H9 (cell line): Measurements from ENCODE around the gene FSTL4. TPM values are rescaled to one million over a fixed set of nuclear protein-coding genes. Genes with fewer than 3 reads are reported as not detected.

Source experiments
- DNase-seq: peaks from one replicate; pipeline ENCODE4 v3.0.0-alpha.2; 2017
- H2AFZ ChIP-seq: one replicate; pipeline ENCODE4 v1.6.1; 2013; ENCODE audit warnings: mild to moderate bottlenecking, low read length, control low read depth, moderate library complexity
- H2AK5ac ChIP-seq: 2 replicates; pipeline ENCODE4 v1.6.1; 2013; ENCODE audit warnings: low read length, control low read depth, mixed read lengths; ENCODE audit not compliant: insufficient read length
- H2BK120ac ChIP-seq: one replicate; pipeline ENCODE4 v1.6.1; 2013; ENCODE audit warnings: low read depth, mild to moderate bottlenecking, low read length, control low read depth, inconsistent platforms; ENCODE audit not compliant: poor library complexity, severe bottlenecking
- H2BK12ac ChIP-seq: 2 replicates; pipeline ENCODE4 v1.6.1; 2013; ENCODE audit warnings: low read length, control low read depth, mixed read lengths, low read depth; ENCODE audit not compliant: insufficient read length
- H2BK15ac ChIP-seq: 2 replicates; pipeline ENCODE4 v1.6.1; 2013; ENCODE audit warnings: low read depth, low read length, control low read depth
- H2BK20ac ChIP-seq: one replicate; pipeline ENCODE4 v1.6.1; 2013; ENCODE audit warnings: low read depth, mild to moderate bottlenecking, low read length, control low read depth, inconsistent platforms; ENCODE audit not compliant: poor library complexity, severe bottlenecking
- H2BK5ac ChIP-seq: 2 replicates; pipeline ENCODE4 v1.6.1; 2013; ENCODE audit warnings: low read length, control low read depth, mixed read lengths; ENCODE audit not compliant: insufficient read length
- H3K14ac ChIP-seq: 2 replicates; pipeline ENCODE4 v1.6.1; 2013; ENCODE audit warnings: low read length, control low read depth; ENCODE audit not compliant: insufficient read depth
- H3K18ac ChIP-seq: 2 replicates; pipeline ENCODE4 v1.6.1; 2013; ENCODE audit warnings: low read depth, mild to moderate bottlenecking, mixed read lengths, low read length, control low read depth; ENCODE audit not compliant: insufficient read length
- H3K23ac ChIP-seq: 2 replicates; pipeline ENCODE4 v1.6.1; 2013; ENCODE audit warnings: low read length, control low read depth, mixed read lengths, low read depth; ENCODE audit not compliant: insufficient read length
- H3K23me2 ChIP-seq: 2 replicates; pipeline ENCODE4 v1.6.1; 2013; ENCODE audit warnings: low read depth, mild to moderate bottlenecking, mixed read lengths, low read length, control low read depth; ENCODE audit not compliant: insufficient read length, poor library complexity, severe bottlenecking
- H3K27ac ChIP-seq: 2 replicates; pipeline ENCODE4 v1.5.1; 2013; ENCODE audit warnings: low read length, control low read depth, mixed read lengths, low read depth; ENCODE audit not compliant: insufficient read length
- H3K27me3 ChIP-seq: 2 replicates; pipeline ENCODE4 v1.6.1; 2013; ENCODE audit warnings: low read length, control low read depth, inconsistent platforms; ENCODE audit not compliant: insufficient read depth
- H3K4ac ChIP-seq: 2 replicates; pipeline ENCODE4 v1.6.1; 2013; ENCODE audit warnings: low read depth, mild to moderate bottlenecking, control low read depth, inconsistent platforms, low read length, moderate library complexity
- H3K4me1 ChIP-seq: 2 replicates; pipeline ENCODE4 v1.6.1; 2013; ENCODE audit warnings: low read length, control low read depth, inconsistent platforms; ENCODE audit not compliant: insufficient read depth
- H3K4me2 ChIP-seq: 2 replicates; pipeline ENCODE4 v1.6.1; 2013; ENCODE audit warnings: low read length, control low read depth, mixed read lengths; ENCODE audit not compliant: insufficient read length, insufficient read depth
- H3K56ac ChIP-seq: 2 replicates; pipeline ENCODE4 v1.6.1; 2013; ENCODE audit warnings: low read depth, mild to moderate bottlenecking, mixed read lengths, low read length, control low read depth; ENCODE audit not compliant: insufficient read length
- H3K79me1 ChIP-seq: 2 replicates; pipeline ENCODE4 v1.6.1; 2013; ENCODE audit warnings: low read depth, mild to moderate bottlenecking, moderate library complexity, low read length, control low read depth, inconsistent platforms; ENCODE audit not compliant: insufficient read depth, poor library complexity, severe bottlenecking
- H3K79me2 ChIP-seq: 2 replicates; pipeline ENCODE4 v1.6.1; 2013; ENCODE audit warnings: low read length, control low read depth, inconsistent platforms; ENCODE audit not compliant: insufficient read depth
- H3K9ac ChIP-seq: 2 replicates; pipeline ENCODE4 v1.6.1; 2013; ENCODE audit warnings: low read length, control low read depth, mixed read lengths; ENCODE audit not compliant: insufficient read length; ENCODE audit errors: extremely low read depth
- H3K9me3 ChIP-seq: one replicate; pipeline ENCODE4 v1.6.1; 2013; ENCODE audit warnings: low read depth, low read length, inconsistent platforms; ENCODE audit not compliant: control insufficient read depth
- H3T11ph ChIP-seq: one replicate; pipeline ENCODE4 v1.6.1; 2013; ENCODE audit warnings: mild to moderate bottlenecking, low read length, control low read depth, inconsistent platforms
- H4K20me1 ChIP-seq: one replicate; pipeline ENCODE4 v1.6.1; 2013; ENCODE audit not compliant: control insufficient read depth, insufficient read length, insufficient read depth
- H4K5ac ChIP-seq: 2 replicates; pipeline ENCODE4 v1.6.1; 2013; ENCODE audit warnings: low read depth, mild to moderate bottlenecking, mixed read lengths, low read length, control low read depth; ENCODE audit not compliant: insufficient read length
- H4K8ac ChIP-seq: replicated peaks from 2 replicates; pipeline ENCODE4 v1.6.1; 2013; ENCODE audit warnings: low read length, control low read depth, mixed read lengths, low read depth; ENCODE audit not compliant: insufficient read length
- H4K91ac ChIP-seq: 2 replicates; pipeline ENCODE4 v1.6.1; 2013; ENCODE audit warnings: low read depth, mild to moderate bottlenecking, moderate library complexity, mixed read lengths, low read length, control low read depth; ENCODE audit not compliant: insufficient read length
- H3K27ac Mint-ChIP-seq, 3 experiments: 2 replicates in 2 of 3; 3 replicates in 1 of 3; pipeline ENCODE4 v1.8.0; 2020 to 2021; ENCODE audit warnings: mixed read lengths in 3 of 3, mild to moderate bottlenecking in 1 of 3, moderate library complexity in 1 of 3
- H3K27me3 Mint-ChIP-seq: 2 replicates; pipeline ENCODE4 v1.8.0; 2021; ENCODE audit warnings: low read depth, mild to moderate bottlenecking, moderate library complexity, mixed read lengths
- H3K36me3 Mint-ChIP-seq, 3 experiments: 2 replicates in 2 of 3; 3 replicates in 1 of 3; pipeline ENCODE4 v1.8.0; 2020 to 2021; ENCODE audit warnings: low read depth in 3 of 3, mixed read lengths in 3 of 3; ENCODE audit not compliant: insufficient read depth in 1 of 3
- H3K4me1 Mint-ChIP-seq, 2 experiments: 2 replicates each; pipeline ENCODE4 v1.8.0; 2020; ENCODE audit warnings: mixed read lengths in 2 of 2
- H3K4me3 Mint-ChIP-seq, 2 experiments: 2 replicates in 1 of 2; 3 replicates in 1 of 2; pipeline ENCODE4 v1.8.0; 2020 to 2021; ENCODE audit warnings: mild to moderate bottlenecking in 2 of 2, mixed read lengths in 2 of 2, moderate library complexity in 1 of 2
- H3K9me3 Mint-ChIP-seq, 2 experiments: 2 replicates in 1 of 2; 3 replicates in 1 of 2; pipeline ENCODE4 v1.8.0; 2020; ENCODE audit warnings: mild to moderate bottlenecking in 2 of 2, mixed read lengths in 2 of 2, moderate library complexity in 1 of 2
- WGBS: extraction: QIAGEN DNeasy Blood & Tissue Kit; methylation state at CpG from one replicate; pipeline ENCODE4 v1.1.7; 2013; ENCODE audit warnings: missing lambda C conversion rate, low lambda C conversion rate, mixed read lengths; ENCODE audit not compliant: insufficient read length; ENCODE audit errors: extremely low coverage; 5-methylcytosine and 5-hydroxymethylcytosine counted together
- total RNA-seq: library from RNA; stranded (reverse); gene quantifications from 2 replicates; pipeline ENCODE4 v1.2.1, GENCODE V29; 2021
- TF ChIP-seq, protein P1 (sequence below): fragments of 200-600 bp; sonication (generic); conservative IDR thresholded peaks from 3 replicates; pipeline ENCODE4 v1.8.0; 2021; ENCODE audit warnings: antibody characterized with exemption, mild to moderate bottlenecking

Gene FSTL4
- total RNA-seq, 1 experiment from 2014 or later, result 5.7 TPM

DNA sequence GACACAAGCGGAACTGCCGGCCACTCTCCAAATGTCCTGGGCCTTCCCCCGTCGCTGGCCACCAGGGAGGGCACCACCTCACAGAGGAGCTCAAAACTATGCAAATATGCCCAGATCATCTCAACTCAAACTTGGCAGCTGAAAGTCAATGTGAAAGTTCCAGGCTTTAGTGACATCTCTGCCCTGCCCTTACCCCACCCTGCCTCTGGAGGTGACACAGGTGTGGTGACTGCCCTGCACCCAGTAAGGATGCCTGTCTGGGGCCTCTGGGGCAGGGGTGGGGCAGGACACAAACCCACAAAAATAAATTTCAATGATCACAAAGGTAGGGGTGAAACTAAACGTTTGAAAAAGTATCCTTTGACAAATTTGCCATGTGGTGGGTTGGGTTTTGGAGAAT is 347.1 kb downstream of the FSTL4 start:
- no peaks in the 10 kb centered on the region; a peak in 1 of 7 replicates for H3K36me3 Mint-ChIP-seq
- no peak overlapping the region for H3K4me3 Mint-ChIP-seq
- H3K4me1 Mint-ChIP-seq, result peaks cover 7 to 10% of the 10 kb centered on the region in 2 experiments; a peak in 3 of 4 replicates
- Histone ChIP-seq H2BK5ac (no peak overlapping the region), H3K79me1 (no peaks in the 10 kb centered on the region), H3K18ac (no peak overlapping the region), H3K27me3 (no peaks in the 10 kb centered on the region), H2AK5ac (no peak overlapping the region), H3K4me2 (no peak overlapping the region), H3K79me2 (no peaks in the 10 kb centered on the region), H2BK120ac (no peak overlapping the region), H2BK20ac (no peak overlapping the region), H4K91ac (no peak overlapping the region), H3K23ac (no peak overlapping the region), H3K27ac (no peak overlapping the region), H2AFZ (no peak overlapping the region), H3K23me2 (no peaks in the 10 kb centered on the region), H3K9me3 (no peaks in the 10 kb centered on the region), H4K20me1 (no peaks in the 10 kb centered on the region), H3T11ph (no peak overlapping the region), H3K4me1 (no peaks in the 10 kb centered on the region), H3K14ac (no peak overlapping the region), H4K8ac (no peak overlapping the region), H3K56ac (no peak overlapping the region), H2BK15ac (no peak overlapping the region), H3K9ac (no peak overlapping the region), H4K5ac (no peak overlapping the region), H2BK12ac (no peak overlapping the region), H3K4ac (no peak overlapping the region)
- no CpG with 5 or more reads among the region's 5 CpGs for WGBS
- H3K27me3 Mint-ChIP-seq, result peaks cover 2% of the 10 kb centered on the region; the same call in 1 of the 2 replicates
- no peaks in the 10 kb centered on the region for H3K9me3 Mint-ChIP-seq
- H3K27ac Mint-ChIP-seq, result no peak overlapping the region
- TF ChIP-seq, protein P1, sequence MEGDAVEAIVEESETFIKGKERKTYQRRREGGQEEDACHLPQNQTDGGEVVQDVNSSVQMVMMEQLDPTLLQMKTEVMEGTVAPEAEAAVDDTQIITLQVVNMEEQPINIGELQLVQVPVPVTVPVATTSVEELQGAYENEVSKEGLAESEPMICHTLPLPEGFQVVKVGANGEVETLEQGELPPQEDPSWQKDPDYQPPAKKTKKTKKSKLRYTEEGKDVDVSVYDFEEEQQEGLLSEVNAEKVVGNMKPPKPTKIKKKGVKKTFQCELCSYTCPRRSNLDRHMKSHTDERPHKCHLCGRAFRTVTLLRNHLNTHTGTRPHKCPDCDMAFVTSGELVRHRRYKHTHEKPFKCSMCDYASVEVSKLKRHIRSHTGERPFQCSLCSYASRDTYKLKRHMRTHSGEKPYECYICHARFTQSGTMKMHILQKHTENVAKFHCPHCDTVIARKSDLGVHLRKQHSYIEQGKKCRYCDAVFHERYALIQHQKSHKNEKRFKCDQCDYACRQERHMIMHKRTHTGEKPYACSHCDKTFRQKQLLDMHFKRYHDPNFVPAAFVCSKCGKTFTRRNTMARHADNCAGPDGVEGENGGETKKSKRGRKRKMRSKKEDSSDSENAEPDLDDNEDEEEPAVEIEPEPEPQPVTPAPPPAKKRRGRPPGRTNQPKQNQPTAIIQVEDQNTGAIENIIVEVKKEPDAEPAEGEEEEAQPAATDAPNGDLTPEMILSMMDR, result no peak
- DNase-seq, result no peak
